Neuron (in vitro differentiated cells): ENCODE measurements around the gene IL22RA1.

ENCODE experiments used
- H2AFZ ChIP-seq: one replicate; pipeline ENCODE4 v1.6.1; 2013; ENCODE audit warnings: low read depth, mild to moderate bottlenecking, inconsistent platforms, low read length, moderate library complexity
- H3K27me3 ChIP-seq: one replicate; pipeline ENCODE4 v1.6.1; 2013; ENCODE audit warnings: low read length; ENCODE audit not compliant: insufficient read depth
- H3K36me3 ChIP-seq: one replicate; pipeline ENCODE4 v1.6.1; 2013; ENCODE audit warnings: low read length; ENCODE audit not compliant: insufficient read depth
- H3K4me1 ChIP-seq: one replicate; pipeline ENCODE4 v1.6.1; 2013; ENCODE audit warnings: low read length; ENCODE audit not compliant: insufficient read depth
- H3K4me3 ChIP-seq: 2 replicates; pipeline ENCODE4 v1.5.1; 2013; ENCODE audit warnings: mild to moderate bottlenecking, low read length, moderate library complexity
- H3K9me3 ChIP-seq: one replicate; pipeline ENCODE4 v1.6.1; 2013; ENCODE audit warnings: low read length

IL22RA1 gene

DNA sequence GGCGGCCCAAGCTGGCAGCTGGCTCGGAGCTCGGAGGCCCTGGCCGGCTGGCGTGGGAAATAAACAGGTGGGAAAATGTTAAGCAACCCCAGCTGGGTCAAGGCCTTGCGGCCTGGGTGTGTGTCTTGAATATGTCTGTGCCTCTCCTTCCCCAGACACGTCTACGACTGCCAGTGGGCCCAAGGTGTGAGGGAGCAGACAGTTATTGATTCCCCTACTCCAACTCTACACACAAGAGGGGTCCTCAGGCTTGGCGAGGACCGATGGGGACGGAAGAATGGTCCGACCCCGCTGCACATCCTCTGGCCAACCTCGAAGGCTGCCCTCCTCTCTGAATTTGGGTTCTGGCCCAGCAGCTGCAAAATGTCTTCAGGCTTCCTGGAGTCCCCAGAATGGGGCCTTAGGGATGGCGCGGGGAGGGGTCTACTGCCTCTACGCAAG, 2.2 kb downstream of the IL22RA1 start:
- H3K36me3 ChIP-seq = no peaks in the 10 kb centered on the region
- peaks cover 5% of the 10 kb centered on the region for H3K4me1 ChIP-seq
- no peak overlapping the region for H3K4me3 ChIP-seq
- H2AFZ ChIP-seq = no peak overlapping the region
- no peaks in the 10 kb centered on the region for H3K9me3 ChIP-seq
- H3K27me3 ChIP-seq = peaks cover 24% of the 10 kb centered on the region

DNA sequence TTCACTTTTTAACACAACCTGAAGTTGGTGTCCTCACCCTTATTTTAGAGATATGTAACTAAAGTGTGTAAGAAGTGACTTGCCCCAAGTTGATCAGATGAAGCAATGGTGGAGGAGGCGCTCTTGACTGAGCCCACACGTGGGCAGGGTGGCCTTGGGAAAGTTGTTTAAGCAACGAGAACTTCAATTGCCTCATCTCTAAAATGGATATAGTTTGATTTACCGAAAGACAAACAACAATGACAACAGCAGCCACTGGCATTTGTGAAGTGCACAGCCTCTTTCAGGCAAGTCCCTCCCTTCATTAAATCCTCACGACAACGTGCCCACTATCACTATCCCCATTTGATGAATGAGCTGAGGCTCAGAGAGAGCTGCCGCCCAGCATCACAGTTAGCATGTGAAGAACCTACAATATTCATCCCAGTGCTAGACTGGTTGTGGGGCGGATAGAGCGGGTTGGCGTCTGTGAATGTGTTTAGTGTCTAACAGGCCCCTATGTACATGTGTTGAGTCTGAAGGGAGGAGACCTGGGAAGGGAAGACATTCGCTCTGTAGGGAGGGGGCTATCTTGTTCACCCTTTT, 3.0 kb downstream of the IL22RA1 start:
- no peak overlapping the region for H3K4me3 ChIP-seq
- no peaks in the 10 kb centered on the region for H3K36me3 ChIP-seq
- H3K9me3 ChIP-seq = no peaks in the 10 kb centered on the region
- peaks cover 24% of the 10 kb centered on the region for H3K27me3 ChIP-seq
- no peak overlapping the region for H2AFZ ChIP-seq
- H3K4me1 ChIP-seq = peaks cover 5% of the 10 kb centered on the region

DNA sequence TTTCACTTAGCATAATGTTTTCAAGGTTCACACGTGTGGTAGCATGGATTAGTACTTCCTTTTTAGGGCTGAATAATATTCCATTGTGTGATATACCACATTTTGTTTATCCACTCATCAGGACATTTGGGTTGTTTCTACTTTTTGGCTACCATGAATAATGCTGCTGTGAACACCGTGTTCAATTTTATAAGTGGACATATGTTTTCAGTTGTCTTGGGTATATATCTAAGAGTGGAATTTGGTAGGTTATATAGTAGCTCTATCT, 3.8 kb downstream of the IL22RA1 start:
- Histone ChIP-seq H3K36me3 (no peaks in the 10 kb centered on the region), H3K27me3 (peaks cover 18% of the 10 kb centered on the region)

DNA sequence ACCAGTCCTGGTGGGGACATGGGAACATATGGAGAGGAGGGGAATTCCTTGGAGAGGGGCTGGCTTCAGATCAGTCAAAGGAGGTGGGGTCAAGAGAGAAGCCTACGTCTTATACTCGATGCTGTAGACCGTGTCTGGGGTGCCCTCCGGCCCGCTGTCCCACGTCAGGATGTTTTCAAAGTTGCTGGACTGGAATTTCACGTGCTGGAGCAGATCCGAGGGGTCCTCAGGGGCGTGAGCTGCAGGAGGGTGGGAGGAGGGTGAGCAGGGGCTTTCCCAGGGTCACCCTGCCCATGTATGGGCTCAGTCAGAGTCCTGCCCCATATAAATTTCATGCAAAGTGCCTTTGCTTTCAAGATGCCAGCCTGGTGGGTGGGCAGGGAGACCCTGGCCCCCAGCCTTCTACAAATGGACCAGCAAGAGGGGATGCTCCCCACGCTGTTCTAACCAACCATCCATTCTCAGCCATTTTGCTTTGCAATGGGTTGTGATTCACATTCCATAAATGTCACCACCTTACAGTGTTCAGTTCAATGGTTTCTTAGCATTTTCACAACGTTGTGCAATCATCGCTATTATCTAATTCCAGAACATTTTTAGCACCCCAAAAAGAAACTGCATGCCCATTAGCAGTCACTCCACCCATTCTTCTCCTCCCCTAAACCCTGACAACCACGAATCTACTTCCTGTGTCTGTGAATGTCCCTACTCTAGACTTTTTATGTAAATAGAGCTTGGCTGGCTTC, 4.3 kb downstream of the IL22RA1 start:
- Histone ChIP-seq H2AFZ (no peak overlapping the region), H3K4me1 (peaks cover 5% of the 10 kb centered on the region), H3K27me3 (peaks cover 13% of the 10 kb centered on the region), H3K4me3 (no peak overlapping the region), H3K9me3 (no peaks in the 10 kb centered on the region), H3K36me3 (no peaks in the 10 kb centered on the region)

More for the DNA sequence above, 3.8 kb downstream of the IL22RA1 start:
- Histone ChIP-seq H2AFZ (no peak overlapping the region), H3K4me3 (no peak overlapping the region), H3K9me3 (no peaks in the 10 kb centered on the region), H3K4me1 (peaks cover 5% of the 10 kb centered on the region)

DNA sequence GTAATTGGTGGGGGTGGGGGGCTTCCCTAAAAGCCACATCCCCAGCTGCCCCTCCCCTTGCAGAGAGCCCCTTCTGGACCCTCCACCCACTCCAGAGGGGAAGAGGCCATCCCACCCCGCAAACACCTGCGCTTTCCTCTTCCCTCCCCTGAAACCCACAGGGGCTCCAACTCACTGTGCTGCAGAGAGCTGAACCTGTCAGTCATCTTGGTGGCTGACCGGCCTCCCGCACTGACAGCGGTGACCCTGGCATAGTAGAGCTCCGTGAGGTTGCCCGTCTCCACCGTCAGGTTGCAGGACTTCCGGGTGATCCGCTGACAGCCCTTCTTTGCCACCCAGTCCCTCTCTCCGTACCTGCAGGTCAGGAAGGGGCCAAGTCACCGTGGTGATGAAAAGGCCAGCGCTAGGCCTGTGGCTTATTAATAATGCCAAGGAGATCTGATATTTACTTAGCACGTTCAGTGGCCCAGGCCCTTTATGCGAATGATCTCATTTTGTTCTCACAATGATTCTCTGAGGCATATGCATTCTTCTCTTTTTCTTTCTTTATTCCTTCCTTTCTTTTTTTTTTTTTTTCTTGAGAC, 5.9 kb downstream of the IL22RA1 start:
- H2AFZ ChIP-seq = no peak overlapping the region
- H3K4me1 ChIP-seq = peaks cover 5% of the 10 kb centered on the region
- H3K27me3 ChIP-seq = peaks cover 7% of the 10 kb centered on the region
- no peak overlapping the region for H3K4me3 ChIP-seq
- H3K36me3 ChIP-seq = no peaks in the 10 kb centered on the region
- H3K9me3 ChIP-seq = no peaks in the 10 kb centered on the region

DNA sequence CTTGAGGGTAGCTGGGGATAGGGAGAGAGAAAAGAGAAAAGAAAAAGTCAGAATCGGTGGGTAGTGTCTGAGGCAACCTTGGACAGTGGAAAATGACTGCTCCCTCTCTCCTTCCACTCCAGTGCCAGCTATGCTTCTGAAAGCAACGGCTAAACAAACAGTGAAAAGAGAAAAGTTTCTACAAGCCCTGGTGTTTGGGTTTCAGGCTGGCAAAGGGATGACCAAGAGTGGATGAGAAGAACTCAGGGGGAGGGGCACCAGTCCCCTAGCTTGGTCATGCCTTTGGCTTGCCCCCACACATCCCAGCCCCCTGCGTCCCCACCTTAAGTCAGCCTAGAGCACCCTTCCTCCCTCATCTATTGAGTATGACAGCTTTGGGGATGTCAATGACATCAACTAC, 8.6 kb downstream of the IL22RA1 start:
- Histone ChIP-seq H2AFZ (no peak overlapping the region), H3K9me3 (no peaks in the 10 kb centered on the region), H3K36me3 (no peaks in the 10 kb centered on the region), H3K4me1 (peaks cover 5% of the 10 kb centered on the region), H3K27me3 (no peaks in the 10 kb centered on the region), H3K4me3 (no peak overlapping the region)

DNA sequence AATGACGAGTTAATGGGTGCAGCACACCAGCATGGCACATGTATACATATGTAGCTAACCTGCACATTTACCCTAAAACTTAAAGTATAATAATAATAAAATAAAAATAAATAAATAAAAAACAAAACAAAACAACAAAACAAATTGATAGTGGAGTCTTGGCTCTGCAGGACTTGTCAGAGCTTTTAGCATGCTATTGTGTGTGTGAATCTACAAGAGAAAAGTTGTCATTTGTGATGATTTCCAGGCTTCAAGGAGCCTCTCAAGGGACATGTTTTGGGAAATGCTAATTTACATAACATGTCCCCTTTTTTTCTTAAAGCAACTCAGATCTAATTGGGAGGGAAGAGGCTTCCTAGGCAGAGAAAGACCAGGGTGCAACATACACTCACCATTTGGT, 9.1 kb downstream of the IL22RA1 start:
- H3K4me3 ChIP-seq = no peak overlapping the region
- no peaks in the 10 kb centered on the region for H3K27me3 ChIP-seq
- H3K36me3 ChIP-seq = no peaks in the 10 kb centered on the region
- H3K9me3 ChIP-seq = no peaks in the 10 kb centered on the region
- H3K4me1 ChIP-seq = peaks cover 5% of the 10 kb centered on the region
- no peak overlapping the region for H2AFZ ChIP-seq

DNA sequence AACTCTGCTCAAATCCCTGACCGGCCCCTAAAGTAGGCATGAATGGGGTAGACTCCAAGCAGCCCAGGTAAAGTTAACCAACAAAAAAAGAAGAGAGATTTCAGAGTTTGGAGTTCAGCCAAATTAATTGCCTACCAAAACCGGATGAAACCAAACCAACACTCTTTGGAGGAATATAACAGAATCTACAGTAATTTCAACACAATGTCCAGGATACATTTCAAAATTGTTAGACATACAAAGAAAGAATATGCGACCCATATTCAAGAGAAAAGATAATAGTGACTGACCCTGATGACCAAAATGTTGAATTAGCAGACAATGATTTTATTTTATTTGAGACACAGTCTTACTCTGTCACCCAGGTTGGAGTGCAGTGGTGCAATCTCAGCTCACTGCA, 12.6 kb downstream of the IL22RA1 start:
- Histone ChIP-seq H3K36me3 (no peaks in the 10 kb centered on the region), H3K9me3 (no peaks in the 10 kb centered on the region), H3K4me3 (no peak overlapping the region), H2AFZ (no peak overlapping the region), H3K27me3 (no peaks in the 10 kb centered on the region), H3K4me1 (no peaks in the 10 kb centered on the region)

DNA sequence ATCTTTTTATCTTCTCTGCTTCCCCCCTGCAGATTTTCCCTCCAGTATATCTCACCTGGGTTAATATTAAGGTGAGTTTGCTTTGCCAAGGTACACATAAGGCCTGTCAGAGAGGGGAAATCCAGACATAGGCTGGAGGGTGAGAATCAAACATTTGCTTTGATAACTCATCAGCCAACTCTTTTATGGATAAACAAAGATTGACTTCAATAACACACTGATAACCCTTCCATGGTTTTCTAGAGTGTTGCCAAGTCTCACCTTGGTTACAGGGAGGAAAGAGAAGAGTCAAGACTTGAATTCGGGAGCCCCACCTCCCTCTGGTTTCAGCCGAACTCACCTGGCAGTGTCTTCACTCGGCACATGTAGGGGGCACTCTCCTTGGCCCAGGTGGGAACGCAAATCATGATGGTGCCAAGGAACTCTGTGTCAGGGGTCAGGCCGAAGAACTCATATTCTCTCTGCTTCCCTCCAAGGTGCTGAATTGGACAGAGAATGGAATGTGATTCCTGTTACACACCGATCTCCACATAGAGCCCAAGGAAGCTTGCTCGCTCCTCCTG, 15.1 kb downstream of the IL22RA1 start:
- Histone ChIP-seq H2AFZ (no peak overlapping the region), H3K4me1 (no peaks in the 10 kb centered on the region), H3K36me3 (no peaks in the 10 kb centered on the region), H3K9me3 (no peaks in the 10 kb centered on the region), H3K4me3 (no peak overlapping the region), H3K27me3 (no peaks in the 10 kb centered on the region)

DNA sequence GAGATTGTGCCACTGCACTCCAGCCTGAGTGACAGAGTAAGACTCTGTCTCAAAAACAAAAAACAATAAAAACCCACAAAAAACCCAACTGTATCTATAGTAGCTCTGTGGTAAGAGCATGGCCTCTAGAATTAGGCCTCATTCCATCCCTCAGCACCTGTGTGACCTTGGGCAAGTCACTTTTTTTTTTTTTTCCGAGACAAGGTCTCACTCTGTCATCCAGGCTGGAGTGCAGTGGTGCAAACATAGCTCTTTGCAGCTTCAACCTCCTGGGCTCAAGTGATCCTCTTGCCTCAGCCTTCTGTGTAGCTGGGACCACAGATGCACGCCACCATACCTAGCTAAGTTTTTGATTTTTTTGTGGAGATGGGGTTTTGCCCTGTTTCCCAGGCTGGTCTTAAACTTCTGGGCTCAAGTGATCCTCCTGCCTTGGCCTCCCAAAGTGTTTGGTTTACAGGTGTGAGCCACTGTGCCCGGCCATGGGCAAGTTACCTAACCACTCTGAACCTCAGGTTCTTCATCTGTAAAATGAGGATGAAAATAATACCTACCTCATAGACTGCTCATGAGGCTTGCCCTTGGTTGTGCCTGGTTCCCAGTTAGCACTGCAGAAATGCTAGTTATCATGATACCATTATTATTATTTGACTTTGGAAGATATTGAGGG, 15.7 kb downstream of the IL22RA1 start:
- no peaks in the 10 kb centered on the region for H3K4me1 ChIP-seq
- H2AFZ ChIP-seq = no peak overlapping the region
- H3K36me3 ChIP-seq = no peaks in the 10 kb centered on the region
- no peaks in the 10 kb centered on the region for H3K9me3 ChIP-seq
- no peaks in the 10 kb centered on the region for H3K27me3 ChIP-seq
- H3K4me3 ChIP-seq = no peak overlapping the region

DNA sequence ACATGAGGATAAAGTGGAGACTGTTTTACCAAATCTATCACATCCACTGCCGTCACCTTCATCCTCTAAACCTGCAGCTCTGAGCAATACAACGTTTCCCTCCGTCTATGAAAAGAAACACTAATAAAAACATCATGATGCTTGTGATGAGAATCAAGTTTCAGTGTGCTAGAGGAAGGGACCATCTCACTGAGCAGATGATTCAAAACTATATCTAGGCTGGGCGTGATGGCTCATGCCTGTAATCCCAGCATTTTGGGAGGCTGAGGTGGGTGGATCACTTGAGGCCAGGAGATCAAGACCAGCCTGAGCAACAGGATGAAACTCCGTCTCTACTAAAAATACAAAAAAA, 16.3 kb downstream of the IL22RA1 start:
- Histone ChIP-seq H3K36me3 (no peaks in the 10 kb centered on the region), H2AFZ (no peak overlapping the region), H3K4me1 (no peaks in the 10 kb centered on the region), H3K4me3 (no peak overlapping the region), H3K27me3 (no peaks in the 10 kb centered on the region), H3K9me3 (no peaks in the 10 kb centered on the region)

DNA sequence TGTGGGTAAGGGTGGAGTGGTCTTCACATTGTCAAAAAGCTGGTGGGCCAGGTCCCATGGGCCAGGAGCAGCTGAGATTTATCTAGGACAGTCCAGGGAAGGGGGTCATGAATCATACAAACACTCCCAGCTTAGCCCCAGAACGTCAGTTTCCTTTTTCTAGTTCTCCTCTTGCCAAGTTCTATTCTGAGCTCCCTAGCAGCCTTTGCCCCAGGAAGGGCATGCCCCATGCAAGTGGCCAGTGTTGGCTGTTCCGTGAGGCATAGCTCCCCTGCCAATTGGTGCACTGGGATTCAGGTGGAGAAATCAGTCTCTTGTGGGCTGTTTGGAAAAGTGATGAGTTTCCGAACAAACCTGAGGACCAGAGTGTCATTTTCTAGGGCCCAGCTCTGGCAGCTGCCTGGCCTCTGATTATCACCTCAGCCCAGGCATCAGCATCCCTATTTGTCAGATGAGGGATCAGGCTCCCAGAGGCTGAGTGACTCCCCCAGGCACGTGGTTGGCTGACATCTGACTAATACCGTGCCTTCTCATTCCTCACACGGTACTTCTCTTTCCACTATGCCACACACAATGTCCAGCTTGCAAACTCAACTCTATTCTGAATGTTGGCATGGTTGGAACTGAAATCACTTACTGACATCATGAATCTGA, 16.8 kb downstream of the IL22RA1 start:
- Histone ChIP-seq H3K27me3 (no peaks in the 10 kb centered on the region), H3K4me1 (no peaks in the 10 kb centered on the region), H3K36me3 (no peaks in the 10 kb centered on the region), H3K4me3 (no peak overlapping the region), H2AFZ (no peak overlapping the region), H3K9me3 (no peaks in the 10 kb centered on the region)

DNA sequence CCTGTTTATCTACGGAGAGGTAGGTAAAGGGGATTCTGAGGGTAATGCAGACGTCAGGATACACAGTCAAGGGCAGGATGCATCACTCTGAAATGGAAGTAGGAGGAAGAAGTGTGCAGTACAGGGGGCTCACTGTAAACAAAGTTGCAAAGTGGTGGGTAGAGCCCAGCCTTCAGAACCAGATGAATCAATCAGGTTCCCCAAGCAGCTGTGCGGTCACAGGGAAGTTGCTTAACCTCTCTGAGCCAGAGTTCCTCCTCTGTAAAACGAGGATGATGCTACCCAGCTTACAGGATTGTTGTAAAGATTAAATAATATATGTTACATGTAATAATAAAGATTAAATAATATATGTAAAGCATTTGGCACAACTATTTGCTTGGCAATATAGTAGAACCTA, 17.5 kb downstream of the IL22RA1 start:
- Histone ChIP-seq H3K9me3 (no peaks in the 10 kb centered on the region), H3K4me1 (no peaks in the 10 kb centered on the region), H3K36me3 (no peaks in the 10 kb centered on the region), H3K4me3 (no peak overlapping the region), H3K27me3 (no peaks in the 10 kb centered on the region), H2AFZ (no peak overlapping the region)
